GDM1 (cell line): ENCODE measurements around the gene ZNF827.

Source experiments
- DNase-seq: peaks from one replicate; lab custom pipeline; 2025; lab: John Stamatoyannopoulos, UW

Gene ZNF827

GRCh38 chr4:145760961-145761929, 177.4 kb downstream of the ZNF827 start:
- no peak for DNase-seq

GRCh38 chr4:145760176-145760575, 178.4 kb downstream of the ZNF827 start:
- DNase-seq = no peak

GRCh38 chr4:145757188-145757587, 181.4 kb downstream of the ZNF827 start:
- DNase-seq = no peak

- DNase-seq = no peak
Observed at GRCh38 chr4:145756244-145756643, 182.4 kb downstream of the ZNF827 start.

- no peak for DNase-seq
Observed at GRCh38 chr4:145755802-145756201, 182.8 kb downstream of the ZNF827 start.

- DNase-seq = no peak
Observed at GRCh38 chr4:145743641-145744040, 195.0 kb downstream of the ZNF827 start.

- no peak for DNase-seq
Observed at GRCh38 chr4:145740806-145741205, 197.8 kb downstream of the ZNF827 start.

- DNase-seq = no peak
Observed at GRCh38 chr4:145739845-145740244, 198.8 kb downstream of the ZNF827 start.

- DNase-seq = no peak
Observed at GRCh38 chr4:145736241-145736831, 202.3 kb downstream of the ZNF827 start.

- DNase-seq = no peak
Observed at GRCh38 chr4:145735827-145736226, 202.8 kb downstream of the ZNF827 start.

- DNase-seq = no peak
Observed at GRCh38 chr4:145735347-145735675, 203.3 kb downstream of the ZNF827 start.

GRCh38 chr4:145734576-145735346, 203.9 kb downstream of the ZNF827 start:
- DNase-seq = no peak

GRCh38 chr4:145734031-145734430, 204.6 kb downstream of the ZNF827 start:
- DNase-seq = no peak

GRCh38 chr4:145732895-145733880, 205.4 kb downstream of the ZNF827 start:
- peak; percentile 90 for DNase-seq

- DNase-seq = no peak
Observed at GRCh38 chr4:145732001-145732815, 206.4 kb downstream of the ZNF827 start.

- no peak for DNase-seq
Observed at GRCh38 chr4:145731028-145731427, 207.6 kb downstream of the ZNF827 start.

GRCh38 chr4:145730026-145730425, 208.6 kb downstream of the ZNF827 start:
- no peak for DNase-seq

- no peak for DNase-seq
Observed at GRCh38 chr4:145723336-145723735, 215.3 kb downstream of the ZNF827 start.

GRCh38 chr4:145722561-145722960, 216.1 kb downstream of the ZNF827 start:
- no peak for DNase-seq

GRCh38 chr4:145720656-145721055, 218.0 kb downstream of the ZNF827 start:
- DNase-seq = no peak
